UCSD-AML1 (cell line): ENCODE measurements around the gene PHTF1.
A peak's percentile ranks its signal among the peaks of the same experiment; 100 is the strongest.

Source experiments
- DNase-seq: peaks from one replicate; lab custom pipeline; 2025; ENCODE audit not compliant: unreplicated experiment; lab: John Stamatoyannopoulos, UW

The PHTF1 gene

DNA sequence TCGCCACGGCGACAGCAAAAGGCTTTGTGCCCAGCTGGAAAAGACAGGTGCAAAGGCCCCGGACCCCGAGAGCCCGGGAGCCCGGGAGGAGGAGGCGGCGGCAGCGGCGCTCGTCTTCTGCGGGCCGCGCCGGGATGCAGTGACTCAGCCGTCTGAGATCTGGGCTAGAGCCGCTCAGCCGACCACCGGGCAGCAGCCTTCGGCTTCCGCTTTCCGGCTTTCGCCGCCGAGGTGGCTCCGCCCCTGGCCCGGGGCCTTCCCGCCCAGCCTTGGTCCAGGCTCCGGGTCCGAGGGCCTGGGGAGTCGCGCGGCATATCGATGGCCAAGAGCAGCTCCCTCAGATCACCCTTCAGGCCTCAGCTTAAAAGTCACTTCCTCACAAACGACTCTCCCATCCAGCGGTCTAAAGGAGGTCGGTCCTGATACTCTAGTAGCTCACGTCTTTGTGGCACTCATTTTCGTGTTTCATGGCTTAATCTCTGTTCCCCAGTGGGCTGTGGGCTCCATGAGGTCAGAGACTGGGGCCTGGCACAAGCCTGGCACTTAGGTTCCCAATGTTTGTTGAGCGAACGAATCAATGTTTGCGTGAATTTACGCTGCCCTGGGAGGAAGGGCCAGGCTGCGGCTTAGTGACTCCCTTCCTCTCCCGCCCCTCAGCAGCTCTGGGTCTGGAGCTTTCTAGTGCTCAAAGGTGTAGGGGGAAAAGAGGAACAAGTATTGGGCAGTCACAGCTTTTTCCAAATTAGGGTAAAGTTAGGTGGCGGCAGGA lies at the start of gene PHTF1:
TSS of gene PHTF1 (minus strand) at position 154 of the 769 bp plus-strand sequence. CDS start 783 bp downstream, outside the sequence.
- peak; percentile 87 for DNase-seq

DNA sequence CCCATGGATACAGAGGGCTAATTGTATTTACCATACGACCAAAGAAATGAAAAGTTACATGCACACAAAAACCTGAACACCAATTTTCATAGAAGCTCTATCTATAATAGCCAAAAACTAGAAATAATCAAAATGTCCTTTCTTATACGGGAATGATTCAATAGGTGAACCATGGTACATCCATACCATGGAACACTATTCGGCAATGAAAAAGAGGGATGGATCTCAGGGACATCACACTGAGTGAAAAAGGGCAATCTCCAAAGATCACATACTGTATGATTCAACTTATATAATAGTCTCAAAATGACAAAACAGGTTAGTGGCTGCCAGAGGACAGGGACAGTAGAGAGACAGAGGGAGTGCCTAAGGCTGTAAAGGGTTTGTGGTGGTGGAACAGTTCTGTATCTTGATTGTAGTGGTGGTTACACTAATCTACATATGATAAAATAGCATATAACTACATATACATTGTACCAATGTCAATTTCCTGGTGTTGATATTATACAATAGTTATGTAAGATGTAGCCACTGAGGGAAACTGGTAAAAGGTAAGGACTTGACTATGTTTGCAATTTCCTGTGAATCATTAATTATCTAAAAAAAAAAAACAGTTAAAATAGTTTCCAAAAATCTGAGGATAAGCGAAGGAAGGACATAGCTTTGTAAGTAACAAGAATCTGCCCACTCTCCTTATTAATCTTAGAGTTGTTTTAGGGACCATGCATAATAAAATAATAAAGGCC lies 49.3 kb upstream of the PHTF1 start:
- no peak for DNase-seq

DNA sequence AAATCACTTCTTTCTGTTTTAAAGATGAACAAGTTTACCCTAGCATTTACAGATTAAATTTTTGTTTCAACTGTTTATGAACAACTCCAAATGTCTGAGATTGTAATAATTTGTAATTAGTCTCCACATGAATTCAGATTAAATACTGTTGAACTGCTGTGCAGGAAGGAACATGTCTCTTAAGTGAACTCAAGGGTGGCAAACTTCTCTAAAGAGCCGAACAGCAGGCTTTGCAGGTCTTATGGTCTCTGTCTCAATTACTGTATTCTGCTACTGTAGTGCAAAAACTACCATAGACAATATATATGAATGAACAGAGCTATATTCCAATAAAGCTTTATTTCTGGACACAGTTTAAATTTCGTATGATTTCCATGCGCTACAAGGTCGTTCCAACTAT lies 46.4 kb upstream of the PHTF1 start:
- DNase-seq: no peak

DNA sequence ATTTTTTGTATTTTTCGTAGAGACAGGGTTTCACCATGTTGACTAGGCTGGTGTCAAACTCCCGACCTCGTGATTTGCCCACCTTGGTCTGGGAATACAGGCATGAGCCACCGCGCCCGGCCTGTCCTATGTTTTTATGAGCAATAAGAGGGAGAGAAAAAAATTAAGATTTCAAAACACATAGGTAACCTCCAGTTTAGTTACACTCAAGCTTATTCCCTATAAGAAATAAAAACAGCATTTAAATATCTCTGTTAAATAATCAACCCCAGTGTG lies 45.9 kb upstream of the PHTF1 start:
- no peak for DNase-seq

DNA sequence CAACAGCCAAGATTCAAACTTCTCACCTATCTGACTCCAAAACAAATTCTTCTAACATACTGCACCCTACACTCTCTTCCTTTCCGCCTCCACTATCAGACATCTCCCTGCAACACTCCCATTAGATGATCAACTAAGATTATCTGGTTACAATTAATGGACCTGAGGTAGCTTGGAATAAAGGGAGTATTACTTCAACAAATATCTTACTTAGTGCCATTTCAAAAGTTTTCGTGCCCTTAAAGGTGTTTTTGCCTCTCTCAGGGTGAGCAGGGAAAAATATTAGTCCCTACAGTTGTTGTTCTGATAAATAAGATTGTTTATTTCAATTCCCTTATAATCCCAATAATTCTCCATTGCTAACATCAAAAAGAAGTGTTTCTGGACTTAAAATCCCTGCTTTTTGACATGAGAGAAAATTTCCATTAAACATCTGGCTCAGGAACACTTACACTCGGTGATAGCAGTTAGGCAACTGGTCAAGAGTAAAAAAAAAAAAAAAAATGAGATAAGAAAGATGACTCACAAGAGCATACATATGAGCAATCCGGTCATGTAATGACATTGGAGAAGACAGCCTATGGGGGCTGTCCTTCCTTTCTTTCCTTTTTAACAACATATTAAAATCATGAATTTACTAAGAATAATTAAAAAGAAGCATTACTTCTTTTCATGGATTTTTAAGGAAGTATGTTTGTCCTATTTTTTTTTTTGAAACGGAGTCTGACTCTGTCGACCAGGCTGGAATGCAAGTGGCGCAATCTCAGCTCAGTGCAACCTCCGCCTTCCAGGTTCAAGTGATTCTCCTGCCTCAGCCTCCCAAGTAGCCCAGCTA lies 45.4 kb upstream of the PHTF1 start:
- DNase-seq: no peak

DNA sequence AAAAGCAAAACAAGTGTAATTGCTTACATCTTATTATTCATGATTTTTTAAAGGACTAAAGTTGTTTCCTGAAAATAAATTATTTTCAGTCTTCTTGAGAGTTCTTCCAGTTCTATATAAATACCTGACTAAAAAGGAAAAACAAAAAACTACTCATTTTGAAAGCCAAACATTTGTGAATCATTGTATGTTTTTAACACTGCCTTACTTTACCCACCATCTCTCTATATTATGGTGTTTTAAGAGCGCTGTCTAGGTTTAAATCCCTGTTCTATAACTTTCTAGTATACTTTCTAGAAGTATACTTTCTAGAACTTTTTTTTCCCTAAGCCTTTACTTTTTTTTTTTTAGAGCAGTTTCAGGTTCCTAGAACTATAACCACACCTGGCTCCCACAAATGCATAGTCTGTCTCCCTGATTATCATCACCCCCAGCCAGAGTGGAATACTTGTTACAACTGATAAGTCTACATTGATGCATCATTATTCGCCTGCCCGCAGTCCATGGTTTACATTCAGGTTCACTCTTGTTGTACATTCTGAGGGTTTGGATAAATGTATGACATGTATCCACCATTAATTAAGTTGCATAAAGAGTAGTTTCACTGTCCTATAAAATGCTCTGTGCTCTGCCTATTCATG lies 43.2 kb upstream of the PHTF1 start:
- no peak for DNase-seq

DNA sequence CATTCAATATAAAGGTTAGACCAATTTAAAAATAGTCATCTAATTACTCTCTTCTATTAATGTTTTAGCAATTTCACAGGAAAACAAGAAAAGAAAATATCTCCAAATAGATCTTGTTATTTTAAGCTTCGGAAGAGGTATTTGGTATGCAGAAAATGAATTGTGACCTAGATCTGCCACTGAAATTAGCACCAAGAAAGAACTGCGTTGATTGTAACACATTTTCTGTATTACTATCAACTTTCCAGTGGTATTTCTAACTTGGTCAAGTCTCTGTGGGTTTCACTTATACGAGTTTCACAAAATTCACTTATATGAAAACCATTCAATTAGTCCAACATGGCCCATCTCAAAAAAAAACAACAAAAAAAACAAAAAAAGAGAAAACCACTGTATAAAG lies 41.2 kb upstream of the PHTF1 start:
- no peak for DNase-seq

DNA sequence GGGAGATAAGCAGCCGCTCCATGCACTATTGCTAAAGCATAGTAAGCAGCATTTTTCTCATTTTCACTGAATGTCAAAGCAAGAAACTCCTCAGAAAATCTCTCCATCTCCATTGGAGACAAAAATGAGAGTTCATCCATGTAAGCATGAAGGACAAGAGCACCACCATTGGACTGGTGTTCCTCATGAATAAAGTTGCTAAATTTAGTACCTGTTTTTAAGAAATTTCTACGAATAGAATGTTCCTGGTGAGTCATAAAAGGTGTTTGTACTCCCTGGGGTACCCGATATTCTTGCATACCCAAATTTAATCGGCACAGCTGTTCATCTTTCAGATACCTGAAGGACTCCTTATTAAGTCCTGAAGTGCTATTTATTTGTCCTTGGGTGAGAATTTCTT lies 38.2 kb upstream of the PHTF1 start:
- no peak for DNase-seq

DNA sequence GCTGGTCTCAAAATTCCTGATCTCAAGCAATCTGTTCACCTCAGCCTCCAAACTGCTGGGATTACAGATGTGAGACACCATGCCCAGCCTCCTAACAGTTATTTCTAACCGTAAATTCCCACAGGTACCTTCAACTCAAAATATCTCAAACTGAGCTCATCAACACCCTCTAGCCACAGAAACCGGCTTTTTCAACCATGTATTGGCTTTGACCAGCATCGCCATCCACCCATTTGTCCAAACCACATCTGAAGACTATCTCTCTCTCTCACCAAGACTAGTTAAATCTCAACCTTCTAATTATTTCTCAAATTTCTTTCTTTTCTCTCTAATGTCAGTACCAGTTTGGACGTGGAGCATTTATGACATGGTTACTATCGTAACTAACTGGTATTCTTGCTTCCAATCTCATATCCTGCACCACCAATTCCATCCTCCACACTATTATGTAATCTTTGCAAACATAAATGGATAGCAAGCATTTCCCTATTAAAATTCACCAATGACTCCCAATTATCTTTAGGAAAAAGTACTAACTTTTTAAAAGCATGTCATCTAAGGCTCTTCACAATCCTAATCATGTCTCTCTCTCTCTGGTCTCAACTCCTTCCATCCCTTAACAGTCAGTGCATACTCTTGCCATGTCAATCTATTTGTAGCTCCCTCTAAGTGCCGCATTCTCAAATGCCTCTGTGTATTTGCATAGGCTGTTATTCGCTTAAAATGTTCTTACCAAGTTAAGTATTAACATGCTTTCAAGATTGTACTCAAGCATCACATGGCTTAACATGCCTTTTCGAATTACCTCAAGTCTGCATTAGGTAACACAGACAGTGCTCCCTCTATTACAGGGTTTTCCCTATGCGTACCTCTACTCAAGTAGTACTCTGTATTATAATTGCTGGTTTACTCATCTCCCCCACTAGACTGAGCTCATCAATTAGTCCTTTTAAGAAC lies 34.9 kb upstream of the PHTF1 start:
- no peak for DNase-seq

DNA sequence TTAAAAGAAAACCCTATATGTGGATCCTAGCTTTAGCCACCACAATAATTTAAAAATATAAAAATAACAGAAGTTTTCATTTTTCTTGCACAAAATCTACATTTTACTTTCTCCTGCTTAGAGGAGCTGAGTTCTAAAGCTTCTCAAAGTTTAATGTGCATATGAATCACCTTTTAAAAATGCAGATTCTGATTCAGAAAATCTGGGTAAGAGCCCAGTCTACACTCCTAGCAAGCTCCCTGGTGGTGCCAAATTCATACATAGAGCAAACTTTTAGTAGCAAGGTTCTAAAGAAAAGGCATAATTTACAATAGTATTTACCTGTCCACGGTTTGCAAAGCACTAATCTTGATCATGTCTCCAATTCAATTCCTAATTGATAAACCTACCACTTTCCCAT lies 33.7 kb upstream of the PHTF1 start:
- no peak for DNase-seq

DNA sequence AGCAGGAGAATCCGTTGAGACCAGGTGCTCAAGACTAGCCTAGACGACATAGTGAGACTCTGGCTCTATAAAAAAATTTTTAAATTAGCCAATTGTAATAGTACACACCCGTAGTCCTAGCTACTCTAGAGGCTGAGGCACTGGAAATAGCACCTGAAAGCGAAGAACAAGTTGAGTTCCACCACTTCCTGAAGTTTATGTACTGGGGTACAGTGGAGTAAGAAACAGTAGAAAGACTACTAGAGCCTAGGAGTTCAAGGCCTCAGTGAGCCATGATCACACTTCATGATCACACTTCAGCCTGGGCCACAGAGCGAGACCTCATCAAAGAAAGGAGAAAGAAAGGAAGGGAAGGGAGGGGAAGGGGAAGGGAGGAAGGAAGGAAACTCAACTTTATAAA lies 33.2 kb upstream of the PHTF1 start:
- DNase-seq: no peak

DNA sequence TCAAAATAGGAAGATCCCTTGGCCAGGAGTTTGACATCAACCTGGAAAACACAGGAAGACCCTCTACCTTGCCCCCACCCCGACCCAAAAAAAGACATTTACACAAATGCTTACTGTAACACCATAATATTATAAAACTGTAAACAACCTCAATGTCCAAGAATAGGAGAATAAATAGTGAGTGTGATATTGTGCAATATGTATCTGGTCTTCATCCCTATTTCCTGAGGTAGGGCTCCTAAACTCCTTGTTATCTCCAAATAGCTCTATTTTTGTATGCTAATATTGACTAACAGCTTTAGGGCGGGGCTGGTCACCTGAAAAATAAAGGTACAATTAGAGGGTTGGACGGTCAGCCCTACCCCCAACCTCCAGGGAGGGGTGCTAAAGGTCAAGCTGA lies 29.5 kb upstream of the PHTF1 start:
- no peak for DNase-seq

DNA sequence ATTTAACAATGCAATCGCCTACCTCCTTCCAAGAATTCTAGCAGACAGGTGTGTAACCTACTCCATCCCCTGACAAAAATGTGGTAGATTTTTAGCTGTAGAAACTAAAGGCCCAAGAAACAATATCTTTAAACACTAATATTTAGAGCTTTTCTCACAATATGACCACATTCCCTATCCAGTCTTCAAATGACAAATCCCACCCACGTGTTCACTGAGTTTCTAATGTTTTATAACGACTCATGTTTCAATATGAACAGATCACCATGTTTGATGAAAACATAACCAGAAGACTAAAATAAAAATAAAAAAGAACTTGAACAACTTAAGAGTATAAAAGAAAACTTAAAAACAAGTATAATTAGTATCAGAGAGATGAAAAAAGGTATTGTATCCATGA lies 28.4 kb upstream of the PHTF1 start:
- DNase-seq: no peak

DNA sequence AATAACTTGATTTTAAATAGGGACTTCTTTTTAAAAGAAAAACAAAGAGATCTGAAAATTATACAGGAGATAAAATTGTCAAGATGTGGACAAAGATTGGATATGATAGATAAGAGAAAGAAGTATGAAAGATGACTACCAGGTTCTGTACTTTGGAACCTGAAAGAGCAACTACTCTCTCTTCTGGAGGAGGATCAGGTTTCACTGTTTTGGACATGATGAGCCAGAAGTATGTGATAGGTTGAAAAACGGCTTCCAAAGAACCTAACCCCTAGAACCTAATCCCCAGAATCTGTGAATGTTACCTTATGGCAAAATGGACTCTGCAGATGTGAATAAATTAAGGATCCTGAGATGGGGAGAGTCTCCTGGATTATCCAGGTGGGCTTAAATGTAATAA lies 26.8 kb upstream of the PHTF1 start:
- DNase-seq: no peak

DNA sequence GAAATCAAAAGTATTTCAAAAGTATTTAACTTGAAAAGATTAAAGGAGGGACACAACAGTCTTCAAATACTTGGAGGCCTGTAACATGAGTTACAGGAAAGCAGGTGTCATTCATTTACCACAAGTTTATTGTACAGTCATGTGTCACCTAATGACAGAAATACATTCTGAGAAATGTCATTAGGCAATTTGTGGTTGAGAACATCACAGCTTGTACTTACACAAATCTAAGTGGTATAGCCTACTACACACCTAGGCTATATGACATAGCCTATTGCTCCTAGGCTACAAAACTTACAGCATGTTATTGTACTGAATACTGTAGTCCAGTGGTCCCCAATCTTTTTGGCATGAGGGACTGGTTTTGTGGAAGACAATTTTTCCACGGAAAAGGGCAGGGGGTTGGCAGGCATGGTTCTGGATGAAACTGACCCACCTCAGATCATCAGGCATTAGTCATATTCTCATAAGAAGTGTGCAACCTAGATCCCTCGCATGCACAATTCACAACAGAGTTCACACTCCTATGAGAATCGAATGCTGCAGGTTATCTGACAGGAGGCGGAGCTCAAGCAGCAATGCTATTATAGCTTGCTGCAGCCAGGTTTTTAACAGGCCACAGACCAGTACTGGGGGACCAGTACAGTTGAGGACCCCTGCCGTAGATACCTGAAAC lies 25.0 kb upstream of the PHTF1 start:
- no peak for DNase-seq

DNA sequence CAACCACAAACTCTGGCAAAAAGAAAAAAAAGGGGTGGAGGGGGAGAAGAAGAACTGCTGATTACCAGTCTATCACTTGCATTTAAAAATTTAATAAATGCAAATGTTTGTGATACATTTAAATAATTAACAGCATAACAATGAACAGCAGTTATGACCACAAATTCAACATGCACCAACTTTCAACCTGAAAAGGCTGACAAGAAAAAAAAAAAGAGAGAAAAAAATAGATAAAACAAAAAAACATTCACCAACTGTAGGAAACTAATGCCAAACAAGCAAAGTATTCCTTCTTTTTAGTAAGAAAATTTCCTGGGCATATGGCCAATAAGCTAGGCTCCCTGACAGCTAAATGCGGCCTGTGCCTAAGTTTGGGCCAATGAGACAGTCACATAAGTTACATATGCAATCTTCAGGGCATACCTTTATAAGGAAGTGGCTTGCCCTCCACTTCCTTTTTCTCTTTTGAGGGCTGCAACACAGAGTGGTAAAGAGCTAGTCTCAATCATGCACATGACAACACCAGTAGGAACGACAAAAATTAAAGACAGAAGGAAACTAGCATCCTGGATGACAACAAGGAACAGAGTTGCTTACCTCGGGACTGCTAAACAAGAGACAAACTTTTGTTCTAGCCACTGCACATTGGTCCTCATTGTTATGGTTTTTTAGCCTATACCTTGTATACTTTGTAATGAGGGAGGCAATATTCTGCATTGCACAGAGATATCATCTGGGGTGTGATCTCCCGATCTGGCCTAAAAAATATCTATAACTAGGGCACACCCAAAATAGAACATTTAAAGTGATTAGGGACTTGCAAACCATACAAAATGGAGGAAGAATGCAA lies 24.2 kb upstream of the PHTF1 start:
- DNase-seq: peak; percentile 21

DNA sequence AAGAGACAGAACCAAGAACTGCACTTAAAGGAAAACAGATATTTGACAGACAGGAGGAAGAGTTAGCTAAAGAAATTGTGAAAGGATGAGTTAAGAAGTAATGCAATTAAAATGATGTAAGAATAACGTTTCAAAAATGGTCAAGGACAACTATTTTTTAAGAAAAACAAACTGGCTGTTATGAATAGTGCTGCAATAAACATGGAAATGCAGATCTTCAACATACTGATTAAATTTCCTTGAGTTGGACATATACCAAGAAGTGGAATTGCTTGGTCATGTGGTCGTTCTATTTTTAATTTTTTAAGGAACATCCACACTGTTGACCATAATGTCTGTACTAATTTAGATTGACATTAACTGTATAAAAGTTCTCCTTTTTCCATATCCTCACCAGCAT lies 23.1 kb upstream of the PHTF1 start:
- DNase-seq: no peak

DNA sequence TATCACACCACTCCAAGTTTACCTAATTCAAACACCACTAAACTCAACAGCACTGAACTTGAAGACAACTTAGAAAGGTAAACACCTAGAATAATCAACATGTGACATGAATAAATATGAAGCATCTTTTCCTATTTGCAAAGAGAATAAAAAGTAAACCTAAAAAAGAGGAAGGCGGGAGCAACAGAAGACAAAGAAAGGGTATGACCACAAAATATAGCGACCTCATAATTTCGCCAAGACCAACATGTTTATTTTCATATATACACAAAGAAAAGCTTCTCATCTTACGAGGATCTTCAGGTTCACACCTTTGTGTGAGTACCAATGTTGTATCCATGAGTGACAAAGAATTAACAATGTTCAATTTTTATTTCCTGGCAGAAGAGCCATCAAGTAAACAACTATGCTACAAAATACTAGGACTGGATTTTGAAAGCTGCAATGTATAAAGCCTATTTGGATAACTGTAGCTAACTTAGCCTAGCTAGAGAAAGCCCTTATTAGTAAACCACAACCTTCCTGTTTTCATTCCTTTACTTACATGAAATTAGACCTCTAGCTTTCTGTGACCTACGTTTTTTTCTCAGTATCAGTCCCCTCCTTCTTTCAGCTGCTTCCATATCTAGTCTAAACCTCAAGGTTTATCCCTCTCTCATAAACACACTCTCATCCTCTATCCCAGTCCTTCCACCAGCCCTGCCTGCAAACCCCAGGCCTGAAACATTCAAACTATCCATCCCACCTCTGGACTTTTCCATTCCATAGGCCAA lies 21.3 kb upstream of the PHTF1 start:
- no peak for DNase-seq
